ENCODE results near the gene ELL2. TPM values are rescaled to one million over a fixed set of nuclear protein-coding genes. Genes with fewer than 3 reads are reported as not detected.
A peak's percentile ranks its signal among the peaks of the same experiment; 100 is the strongest.

ELL2 gene
- total and polyA plus RNA-seq, 2 of the 13 experiments (the other 11 are each of a cell fraction or from before 2014, with no cell fraction given), result 78.9 to 97.1 TPM

- Histone ChIP-seq H3K27me3 (ENCODE audit: control insufficient read depth in 1 of 2, insufficient read depth in 2 of 2, low read length in 2 of 2) (no peaks in the 10 kb centered on the region), H3K9me3 (ENCODE audit: low read length) (no peaks in the 10 kb centered on the region), H3K4me1 (ENCODE audit: insufficient read depth, low read length) (peaks cover 72% of the 10 kb centered on the region), H3K79me2 (ENCODE audit: insufficient read depth, low read length) (peaks cover 12% of the 10 kb centered on the region), H3K4me2 (ENCODE audit: low read depth, low read length) (peak overlapping the region; percentile 90), H4K20me1 (ENCODE audit: insufficient read depth, low read length) (no peaks in the 10 kb centered on the region), H3K9ac (ENCODE audit: insufficient read depth, low read depth, low read length) (peak overlapping the region; percentile 89), H2AFZ (ENCODE audit: low read length) (no peak overlapping the region), H3K36me3 (replicated peaks in 1 of 2; ENCODE audit: control insufficient read depth in 1 of 2, insufficient read depth in 2 of 2, low read length in 2 of 2) (no peaks in the 10 kb centered on the region), H3K4me3 (replicated peaks in 1 of 3; ENCODE audit: insufficient read depth in 1 of 3, low read depth in 2 of 3, low read length in 3 of 3) (peak overlapping the region in 2 of 3 experiments; percentile 32 to 41; a peak in 3 of 6 replicates), H3K27ac (ENCODE audit: extremely low read length, insufficient read depth, low read length) (peak overlapping the region; percentile 98)
- in situ Hi-C loops (cut with HindIII; ENCODE audit: extremely low pct_ligation_motif_present, low pct_unique_long_range_greater_than_20kb), result loop anchor here (5.0 kb wide), 1 partner anchor 252 kb away; no protein-coding TSS in a partner anchor
- ChIA-PET POLR2A (interaction anchor here (0.8 to 7.9 kb wide), 21 partner anchors 8 to 943 kb away, joined by 3 to 128 read pairs (median 5); partner anchors contain the start of genes ERAP1, GLRX, RFESD and RHOBTB3), CTCF (ENCODE audit: low intra/inter-chr PET ratio, low total read pairs) (no interaction called here)
- no TSS peak for BruUV-seq (replicated peaks)
- intact Hi-C loops (cut with micrococcal nuclease; ENCODE audit: unreplicated experiment), result loop anchor here (1.0 to 5.0 kb wide), 4 partner anchors 14 to 432 kb away; no protein-coding TSS in a partner anchor
- 0% methylated on average over 6 of the region's 6 CpGs for WGBS (ENCODE audit: low lambda C conversion rate)
- FAIRE-seq, result peak; percentile 100
- peak; percentile 99 for DNase-seq (ENCODE audit: low spot score)
- ATAC-seq, result peak; percentile 91
- TF ChIP-seq ETV5 (CRISPR knock-in tag; IDR thresholded peaks at IDR 0.05; ENCODE audit: borderline replicate concordance), result peak; percentile 89; the same call in 1 of the 2 replicates
- TF ChIP-seq PBX3 (CRISPR knock-in tag; IDR thresholded peaks at IDR 0.05; ENCODE audit: borderline replicate concordance), result no peak
- TF ChIP-seq KMT2A (CRISPR knock-in tag; IDR thresholded peaks at IDR 0.05), result 0 out of 2 replicates have a peak, but pooled peaks have one; percentile 31
- TF ChIP-seq ZNF878 (CRISPR knock-in tag; IDR thresholded peaks at IDR 0.05), result peak; percentile 87; the same call in 1 of the 2 replicates
- TF ChIP-seq ZNF567 (CRISPR knock-in tag; IDR thresholded peaks at IDR 0.05; ENCODE audit: borderline replicate concordance), result 0 out of 2 replicates have a peak, but pooled peaks have one; percentile 36
- peak; percentile 75 for TF ChIP-seq RCOR2 (CRISPR knock-in tag; IDR thresholded peaks at IDR 0.05)
- TF ChIP-seq MEF2D (CRISPR knock-in tag; IDR thresholded peaks at IDR 0.05), result peak; percentile 90
- 0 out of 2 replicates have a peak, but pooled peaks have one; percentile 79 for TF ChIP-seq RFXANK (CRISPR knock-in tag; IDR thresholded peaks at IDR 0.05)
- peak; percentile 93; the same call in 1 of the 2 replicates for TF ChIP-seq NFKBIZ (CRISPR knock-in tag; IDR thresholded peaks at IDR 0.05)
- no peak for TF ChIP-seq SMAD9 (CRISPR knock-in tag; IDR thresholded peaks at IDR 0.05)
- TF ChIP-seq KAT7 (CRISPR knock-in tag; IDR thresholded peaks at IDR 0.05; ENCODE audit: borderline replicate concordance), result peak; percentile 68; the same call in 1 of the 2 replicates
- peak; percentile 75 for TF ChIP-seq ZNF264 (CRISPR knock-in tag; IDR thresholded peaks at IDR 0.05)
- 0 out of 2 replicates have a peak, but pooled peaks have one; percentile 60 for TF ChIP-seq POGK (CRISPR knock-in tag; conservative IDR thresholded peaks at IDR 0.05)
- TF ChIP-seq ZBTB34 (CRISPR knock-in tag; IDR thresholded peaks at IDR 0.05), result peak; percentile 92; the same call in 1 of the 2 replicates
- TF ChIP-seq TFE3 (CRISPR knock-in tag; IDR thresholded peaks at IDR 0.05), result peak; percentile 54; the same call in 1 of the 2 replicates
- TF ChIP-seq HOXA3 (CRISPR knock-in tag; IDR thresholded peaks at IDR 0.05), result peak; percentile 89
- 0 out of 2 replicates have a peak, but pooled peaks have one; percentile 5 for TF ChIP-seq RFX3 (CRISPR knock-in tag; IDR thresholded peaks at IDR 0.05)
- TF ChIP-seq ZMYM4 (CRISPR knock-in tag; IDR thresholded peaks at IDR 0.05), result peak; percentile 95
- peak; percentile 66; the same call in 1 of the 2 replicates for TF ChIP-seq ZNF350 (CRISPR knock-in tag; IDR thresholded peaks at IDR 0.05; ENCODE audit: borderline replicate concordance, low read depth)
Observed at GRCh38 chr5:95864944-95865504, 96.6 kb downstream of the ELL2 start.

Data from HepG2 (cell line).